C4-2B (cell line): ENCODE data around the gene BRD7.

ENCODE experiments used
- ZFX ChIP-seq: fragments of 450-650 bp; IDR thresholded peaks from 2 replicates; pipeline ENCODE4 v1.6.1; 2017
- TF ChIP-seq, protein P1 (sequence below): fragments of 450-650 bp; conservative IDR thresholded peaks from 2 replicates; pipeline ENCODE4 v1.5.1; 2017; ENCODE audit warnings: mild to moderate bottlenecking

DNA sequence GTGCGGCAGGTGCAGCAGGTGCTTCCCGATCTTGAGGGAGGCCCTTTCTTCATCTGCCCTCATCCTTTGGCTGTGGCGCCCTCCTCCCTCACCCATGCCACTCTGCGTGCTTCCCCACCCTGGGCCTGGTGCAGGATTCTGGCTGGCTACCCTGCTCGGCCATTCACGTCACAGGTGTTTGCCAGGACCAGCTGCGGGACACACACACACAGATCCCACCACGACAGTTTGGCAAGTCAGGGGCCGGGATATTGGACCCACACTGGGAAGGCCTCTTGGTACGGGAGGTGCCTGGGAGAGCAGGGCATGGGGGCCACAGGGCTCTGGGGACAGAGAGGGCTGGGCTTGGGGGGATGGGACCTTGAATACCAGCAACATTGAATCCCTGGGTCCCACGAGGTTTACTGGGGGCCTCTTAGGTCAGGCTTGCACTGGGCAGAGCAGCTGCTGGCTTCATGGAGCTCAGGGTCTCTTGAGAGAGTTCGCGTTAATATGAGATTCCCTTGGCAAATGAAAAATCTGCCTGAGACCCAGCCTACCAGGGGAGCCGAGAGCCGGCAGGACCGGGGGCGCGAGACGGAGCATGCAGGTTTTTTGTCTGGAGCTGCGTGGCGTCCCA is 87.3 kb downstream of the BRD7 start:
- TF ChIP-seq, protein P1, sequence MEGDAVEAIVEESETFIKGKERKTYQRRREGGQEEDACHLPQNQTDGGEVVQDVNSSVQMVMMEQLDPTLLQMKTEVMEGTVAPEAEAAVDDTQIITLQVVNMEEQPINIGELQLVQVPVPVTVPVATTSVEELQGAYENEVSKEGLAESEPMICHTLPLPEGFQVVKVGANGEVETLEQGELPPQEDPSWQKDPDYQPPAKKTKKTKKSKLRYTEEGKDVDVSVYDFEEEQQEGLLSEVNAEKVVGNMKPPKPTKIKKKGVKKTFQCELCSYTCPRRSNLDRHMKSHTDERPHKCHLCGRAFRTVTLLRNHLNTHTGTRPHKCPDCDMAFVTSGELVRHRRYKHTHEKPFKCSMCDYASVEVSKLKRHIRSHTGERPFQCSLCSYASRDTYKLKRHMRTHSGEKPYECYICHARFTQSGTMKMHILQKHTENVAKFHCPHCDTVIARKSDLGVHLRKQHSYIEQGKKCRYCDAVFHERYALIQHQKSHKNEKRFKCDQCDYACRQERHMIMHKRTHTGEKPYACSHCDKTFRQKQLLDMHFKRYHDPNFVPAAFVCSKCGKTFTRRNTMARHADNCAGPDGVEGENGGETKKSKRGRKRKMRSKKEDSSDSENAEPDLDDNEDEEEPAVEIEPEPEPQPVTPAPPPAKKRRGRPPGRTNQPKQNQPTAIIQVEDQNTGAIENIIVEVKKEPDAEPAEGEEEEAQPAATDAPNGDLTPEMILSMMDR, result no peak
- TF ChIP-seq ZFX, result no peak
